Keratinocyte (primary cell): ENCODE results near the gene SCFD1. TPM values are rescaled to one million over a fixed set of nuclear protein-coding genes. Genes with fewer than 3 reads are reported as not detected.

Experiments
- DNase-seq: peaks from one replicate; pipeline ENCODE4 v3.0.0-alpha.2; 2011; ENCODE audit warnings: low read depth, missing footprints, low spot score
- FAIRE-seq: peaks from 2 replicates; lab custom pipeline; 2011; peaks lifted over from hg19 to GRCh38; lab: Jason Lieb, UNC
- H2AFZ ChIP-seq: 2 replicates; pipeline ENCODE4 v1.6.0; 2012; ENCODE audit warnings: low read length, control low read depth, inconsistent platforms; ENCODE audit not compliant: control insufficient read depth
- H3K27ac ChIP-seq: 2 replicates; pipeline ENCODE4 v1.5.1; 2011; ENCODE audit warnings: low read length; ENCODE audit not compliant: control insufficient read depth, insufficient read depth
- H3K27me3 ChIP-seq: 3 replicates; pipeline ENCODE4 v1.6.0; 2011; ENCODE audit warnings: low read length; ENCODE audit not compliant: control insufficient read depth, insufficient read depth; ENCODE audit errors: extremely low read depth
- H3K36me3 ChIP-seq, 2 experiments: 2 replicates in 1 of 2; 3 replicates in 1 of 2; pipeline ENCODE4 v1.5.1; 2011; ENCODE audit warnings: low read length in 2 of 2, mild to moderate bottlenecking in 1 of 2; ENCODE audit not compliant: control insufficient read depth in 2 of 2, insufficient read depth in 2 of 2; ENCODE audit errors: extremely low read depth in 1 of 2
- H3K4me1 ChIP-seq: 3 replicates; pipeline ENCODE4 v1.5.1; 2011; ENCODE audit warnings: low read length; ENCODE audit not compliant: control insufficient read depth, insufficient read depth; ENCODE audit errors: extremely low read depth
- H3K4me2 ChIP-seq: 3 replicates; pipeline ENCODE4 v1.6.0; 2011; ENCODE audit warnings: low read depth, low read length; ENCODE audit not compliant: control insufficient read depth, insufficient read depth; ENCODE audit errors: extremely low read depth
- H3K4me3 ChIP-seq, 3 experiments: fragments of 200-600 bp in 1 of 3; sonication (generic) in 1 of 3; 2 replicates in 2 of 3; 3 replicates in 1 of 3; pipeline ENCODE4 v1.5.1; 2011 to 2016; ENCODE audit warnings: low read length in 3 of 3, mild to moderate bottlenecking in 3 of 3, control low read depth in 2 of 3, inconsistent platforms in 1 of 3, low read depth in 1 of 3, mixed read lengths in 1 of 3, mixed run types in 1 of 3, moderate library complexity in 1 of 3; ENCODE audit not compliant: control insufficient read depth in 2 of 3, insufficient read depth in 2 of 3; ENCODE audit errors: extremely low read depth in 1 of 3
- H3K79me2 ChIP-seq: 2 replicates; pipeline ENCODE4 v1.6.0; 2012; ENCODE audit warnings: low read length; ENCODE audit not compliant: control insufficient read depth, insufficient read depth
- H3K9ac ChIP-seq: 3 replicates; pipeline ENCODE4 v1.6.0; 2011; ENCODE audit warnings: low read length; ENCODE audit not compliant: control insufficient read depth, insufficient read depth; ENCODE audit errors: extremely low read depth
- H3K9me1 ChIP-seq: 3 replicates; pipeline ENCODE4 v1.6.0; 2011; ENCODE audit warnings: low read length; ENCODE audit not compliant: control insufficient read depth, insufficient read depth; ENCODE audit errors: extremely low read depth
- H3K9me3 ChIP-seq: 2 replicates; pipeline ENCODE4 v1.5.1; 2012; ENCODE audit warnings: low read depth, low read length; ENCODE audit not compliant: control insufficient read depth
- H4K20me1 ChIP-seq: 3 replicates; pipeline ENCODE4 v1.6.0; 2011; ENCODE audit warnings: low read length; ENCODE audit not compliant: control insufficient read depth, insufficient read depth; ENCODE audit errors: extremely low read depth
- CTCF ChIP-seq, 3 experiments: IDR thresholded peaks in 1 of 3; conservative IDR thresholded peaks in 1 of 3; optimal IDR thresholded peaks in 1 of 3; 2 replicates in 2 of 3; 3 replicates in 1 of 3; pipeline versions ENCODE3 to v1.5.1; 2011; ENCODE audit warnings: low read length in 3 of 3, mild to moderate bottlenecking in 3 of 3, moderate library complexity in 2 of 3, control low read depth in 1 of 3, inconsistent platforms in 1 of 3; ENCODE audit not compliant: insufficient read depth in 2 of 3; ENCODE audit errors: extremely low read depth in 1 of 3
- EZH2 ChIP-seq: IDR thresholded peaks from one replicate; pipeline ENCODE4 v1.6.1; 2012; ENCODE audit warnings: inconsistent platforms, mild to moderate bottlenecking, low read length, moderate library complexity
- dilution Hi-C: fragments of 300-500 bp; cut with MboI; formaldehyde crosslinking; loops from one replicate; pipeline ENCODE4 v1.7.0; 2020; ENCODE audit warnings: low sequenced_read_pairs; ENCODE audit not compliant: extremely low pct_ligation_motif_present
- polyA minus RNA-seq, 3 experiments: library from RNA; depleted of rRNA, polyadenylated mRNA; stranded (reverse); fragments of >200 nt; gene quantifications; 1 replicate in 1 of 3; 2 replicates in 1 of 3; 3 replicates in 1 of 3; pipeline ENCODE4 v1.2.3, GENCODE V29; 2011
- polyA plus RNA-seq, 5 experiments: library from polyadenylated mRNA; depleted of rRNA in 3 of 5; stranded (reverse) in 3 of 5; stranded (forward) in 1 of 5; unstranded in 1 of 5; fragments of >200 nt; gene quantifications; 1 replicate in 1 of 5; 2 replicates in 3 of 5; 3 replicates in 1 of 5; pipeline versions ENCODE4 v1.2.1 to v1.2.3, GENCODE V29; 2011 to 2012; ENCODE audit warnings: missing spikeins in 2 of 5, low read depth in 1 of 5, low replicate concordance in 1 of 5

The SCFD1 gene
- polyA plus RNA-seq (42.9 to 100 TPM (median 59.1 TPM) in 3 replicates), polyA minus RNA-seq (10.2 to 99.2 TPM (median 39.7 TPM) in 3 replicates)
- polyA plus RNA-seq (2011; ENCODE audit: low read depth), result 82.5 TPM
- 29.3 and 58.5 TPM in 2 replicates for polyA plus RNA-seq (2011; cell fraction: cytosol; rRNA removed)
- 52.6 and 77.2 TPM in 2 replicates for polyA plus RNA-seq (2011; cell fraction: nucleus; rRNA removed)
- 39.6 and 56.7 TPM in 2 replicates for polyA plus RNA-seq (2012; ENCODE audit: low replicate concordance)
- 37.6 TPM for polyA minus RNA-seq (2011; cell fraction: cytosol; rRNA and poly(A)+ RNA removed)
- 81.8 and 153 TPM in 2 replicates for polyA minus RNA-seq (2011; cell fraction: nucleus; rRNA and poly(A)+ RNA removed)

GRCh38 chr14:30621940-30622830, at the start of gene SCFD1:
SCFD1 (plus strand) TSS chr14:30622319; CDS start chr14:30622339, 20 bp downstream.
- peak within 1 kb of the TSS; percentile 99 for H3K27ac ChIP-seq

GRCh38 chr14:30572771-30573170, 49.3 kb upstream of the SCFD1 start:
- DNase-seq (no peak), FAIRE-seq (no peak)
- Histone ChIP-seq H3K36me3 (no peaks in the 10 kb centered on the region), H3K4me1 (no peaks in the 10 kb centered on the region), H3K4me3 (no peak overlapping the region), H3K27me3 (no peaks in the 10 kb centered on the region), H3K79me2 (peaks cover 100% of the 10 kb centered on the region), H3K9me1 (no peaks in the 10 kb centered on the region), H4K20me1 (peaks cover 3% of the 10 kb centered on the region), H3K9me3 (no peaks in the 10 kb centered on the region), H3K27ac (peak overlapping the region; percentile 21), H2AFZ (no peak overlapping the region), H3K9ac (no peak overlapping the region), H3K4me2 (no peak overlapping the region)
- dilution Hi-C loops, result no loop called here
- no peak for TF ChIP-seq CTCF (optimal IDR thresholded peaks at IDR 0.05 in 1 of 3, IDR thresholded peaks at IDR 0.05 in 1 of 3, conservative IDR thresholded peaks at IDR 0.05 in 1 of 3; ENCODE audit: extremely low read depth in 1 of 3, insufficient read depth in 2 of 3, low read length in 3 of 3)

More at GRCh38 chr14:30621940-30622830, at the start of gene SCFD1:
- Histone ChIP-seq H3K4me3 (peak within 1 kb of the TSS; percentile 82 to 99 (median 99)), H3K9me1 (no peaks in the 10 kb centered on the region), H3K9me3 (no peaks in the 10 kb centered on the region), H3K4me1 (peaks cover 12% of the 10 kb centered on the region), H3K36me3 (no peaks in the 10 kb centered on the region), H3K27me3 (no peaks in the 10 kb centered on the region), H4K20me1 (no peaks in the 10 kb centered on the region), H3K4me2 (peak within 1 kb of the TSS; percentile 95), H3K9ac (peak within 1 kb of the TSS; percentile 99), H2AFZ (peak within 1 kb of the TSS; percentile 85), H3K79me2 (peaks cover 49% of the 10 kb centered on the region)
- DNase-seq (peak; percentile 15), FAIRE-seq (peak; percentile 20)
- no peak for TF ChIP-seq CTCF (optimal IDR thresholded peaks at IDR 0.05 in 1 of 3, IDR thresholded peaks at IDR 0.05 in 1 of 3, conservative IDR thresholded peaks at IDR 0.05 in 1 of 3; ENCODE audit: extremely low read depth in 1 of 3, insufficient read depth in 2 of 3, low read length in 3 of 3)
- TF ChIP-seq EZH2, result no peak
- dilution Hi-C loops, result no loop called here
